ENCODE results near the gene IFNGR1.
"Not testable (repeated sequence)": the region's sequence is repeated elsewhere in the genome, so short reads cannot be mapped to it uniquely, and the experiment has no call there.

Gene IFNGR1

GRCh38 chr6:137235686-137236085 is 16.5 kb upstream of the IFNGR1 start:
- no peak for DNase-seq

GRCh38 chr6:137233911-137234863 is 15.0 kb upstream of the IFNGR1 start:
- no peak for DNase-seq

- DNase-seq = no peak
Observed at GRCh38 chr6:137231895-137232294, 12.7 kb upstream of the IFNGR1 start.

GRCh38 chr6:137230956-137231555 is 11.9 kb upstream of the IFNGR1 start:
- DNase-seq = no peak

- no peak for DNase-seq
Observed at GRCh38 chr6:137230547-137230946, 11.4 kb upstream of the IFNGR1 start.

GRCh38 chr6:137229075-137229759 is 10.0 kb upstream of the IFNGR1 start:
- no peak for DNase-seq

- DNase-seq = no peak
Observed at GRCh38 chr6:137227871-137228302, 8.7 kb upstream of the IFNGR1 start.

- no peak for DNase-seq
Observed at GRCh38 chr6:137226697-137227096, 7.5 kb upstream of the IFNGR1 start.

- DNase-seq = no peak
Observed at GRCh38 chr6:137224799-137225198, 5.6 kb upstream of the IFNGR1 start.

- no peak for DNase-seq
Observed at GRCh38 chr6:137223370-137224131, 4.4 kb upstream of the IFNGR1 start.

GRCh38 chr6:137222381-137222780 is 3.2 kb upstream of the IFNGR1 start:
- no peak for DNase-seq

- DNase-seq = no peak
Observed at GRCh38 chr6:137219664-137220252, 573 bp upstream of the IFNGR1 start.

GRCh38 chr6:137218473-137218916 is 690 bp downstream of the IFNGR1 start:
- peak; percentile 52 to 53 for DNase-seq

- peak in 1 of 2 experiments; percentile 10 for DNase-seq
Observed at GRCh38 chr6:137217801-137218472, 1.2 kb downstream of the IFNGR1 start.

GRCh38 chr6:137216875-137217553 is 2.2 kb downstream of the IFNGR1 start:
- no peak for DNase-seq

GRCh38 chr6:137216106-137216505 is 3.1 kb downstream of the IFNGR1 start:
- no peak for DNase-seq

GRCh38 chr6:137215630-137216029 is 3.6 kb downstream of the IFNGR1 start:
- DNase-seq = not testable (repeated sequence)

GRCh38 chr6:137214931-137215330 is 4.3 kb downstream of the IFNGR1 start:
- no peak for DNase-seq

GRCh38 chr6:137213813-137214212 is 5.4 kb downstream of the IFNGR1 start:
- DNase-seq = no peak

GRCh38 chr6:137213331-137213740 is 5.8 kb downstream of the IFNGR1 start:
- no peak for DNase-seq

GRCh38 chr6:137211910-137212309 is 7.3 kb downstream of the IFNGR1 start:
- DNase-seq = no peak
